GM12864 (cell line): Measurements from ENCODE around the gene SLC12A2.

ENCODE experiments used
- DNase-seq: peaks from one replicate; pipeline ENCODE4 v3.0.0-alpha.2; 2011; ENCODE audit warnings: low read depth
- H3K4me3 ChIP-seq: 2 replicates; pipeline ENCODE4 v1.5.1; 2011; ENCODE audit warnings: mild to moderate bottlenecking, low read depth, low read length, control low read depth
- TF ChIP-seq, protein P1 (sequence below): IDR thresholded peaks from 2 replicates; pipeline ENCODE4 v1.5.1; 2011; ENCODE audit warnings: low read depth, mild to moderate bottlenecking, moderate library complexity, low read length, control low read depth, inconsistent platforms; ENCODE audit errors: missing control alignments

SLC12A2 gene

DNA sequence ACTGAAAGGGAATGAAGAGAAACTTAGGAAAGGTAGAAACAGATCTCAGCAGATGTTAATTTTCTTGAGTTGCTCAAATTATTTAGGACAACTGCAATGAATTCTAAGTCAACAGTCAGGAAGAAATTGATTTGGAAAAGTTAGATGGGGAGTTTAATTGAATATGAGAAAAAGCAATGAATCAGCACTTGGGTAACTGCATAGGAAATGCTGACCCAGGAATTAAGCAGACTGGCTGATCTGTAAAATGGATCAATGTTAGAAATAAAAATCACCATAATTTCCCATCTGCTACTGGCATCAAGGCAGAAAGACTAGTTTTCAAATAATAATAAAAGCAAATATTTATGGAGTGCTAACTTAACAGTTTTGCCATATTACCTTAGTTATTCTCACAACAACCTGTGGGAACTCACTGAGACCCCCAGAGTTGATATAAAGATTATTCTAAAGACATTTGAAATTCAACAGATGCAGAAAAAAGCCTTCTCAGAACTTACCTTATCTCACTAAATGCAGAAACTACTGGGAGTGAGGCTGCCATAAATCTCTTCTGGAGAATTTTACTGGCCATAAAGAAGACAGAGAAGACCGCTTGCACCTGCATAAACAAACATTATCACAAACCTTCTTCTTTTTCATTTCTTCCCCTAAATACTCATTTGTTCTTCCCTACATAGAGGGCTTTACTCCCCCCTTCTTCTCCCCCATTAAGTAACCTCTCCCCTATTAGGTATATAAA is 22.8 kb upstream of the SLC12A2 start:
- TF ChIP-seq, protein P1, sequence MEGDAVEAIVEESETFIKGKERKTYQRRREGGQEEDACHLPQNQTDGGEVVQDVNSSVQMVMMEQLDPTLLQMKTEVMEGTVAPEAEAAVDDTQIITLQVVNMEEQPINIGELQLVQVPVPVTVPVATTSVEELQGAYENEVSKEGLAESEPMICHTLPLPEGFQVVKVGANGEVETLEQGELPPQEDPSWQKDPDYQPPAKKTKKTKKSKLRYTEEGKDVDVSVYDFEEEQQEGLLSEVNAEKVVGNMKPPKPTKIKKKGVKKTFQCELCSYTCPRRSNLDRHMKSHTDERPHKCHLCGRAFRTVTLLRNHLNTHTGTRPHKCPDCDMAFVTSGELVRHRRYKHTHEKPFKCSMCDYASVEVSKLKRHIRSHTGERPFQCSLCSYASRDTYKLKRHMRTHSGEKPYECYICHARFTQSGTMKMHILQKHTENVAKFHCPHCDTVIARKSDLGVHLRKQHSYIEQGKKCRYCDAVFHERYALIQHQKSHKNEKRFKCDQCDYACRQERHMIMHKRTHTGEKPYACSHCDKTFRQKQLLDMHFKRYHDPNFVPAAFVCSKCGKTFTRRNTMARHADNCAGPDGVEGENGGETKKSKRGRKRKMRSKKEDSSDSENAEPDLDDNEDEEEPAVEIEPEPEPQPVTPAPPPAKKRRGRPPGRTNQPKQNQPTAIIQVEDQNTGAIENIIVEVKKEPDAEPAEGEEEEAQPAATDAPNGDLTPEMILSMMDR = no peak
- DNase-seq = no peak
- H3K4me3 ChIP-seq = no peak overlapping the region

DNA sequence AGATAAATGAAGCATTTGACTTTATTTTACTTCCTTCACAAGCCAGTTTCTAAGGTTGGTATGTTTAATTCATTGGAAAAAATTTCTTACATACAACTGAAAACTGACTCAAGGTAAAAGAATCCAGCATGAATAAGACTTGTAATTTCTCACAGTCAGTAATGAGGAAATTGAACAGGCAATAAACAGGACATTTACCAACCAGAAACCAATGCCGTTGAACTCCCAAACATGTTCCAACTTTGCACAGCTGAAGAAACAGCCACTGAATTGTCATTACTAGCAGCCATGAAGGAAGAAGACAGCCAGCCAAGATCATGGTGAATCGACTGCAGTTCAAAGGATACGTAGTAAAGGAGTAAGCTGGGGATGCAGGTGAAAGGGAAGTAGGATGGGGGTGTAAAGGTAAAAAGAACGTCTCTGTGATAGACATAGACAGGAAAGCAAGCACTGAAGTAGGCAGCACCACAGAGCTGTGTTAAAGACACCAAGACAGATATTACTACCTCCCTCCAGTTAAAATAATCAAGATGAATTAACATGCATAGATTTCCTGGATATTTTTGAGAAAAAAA is 21.3 kb upstream of the SLC12A2 start:
- H3K4me3 ChIP-seq = no peak overlapping the region
- no peak for DNase-seq
- TF ChIP-seq, protein P1 = no peak

DNA sequence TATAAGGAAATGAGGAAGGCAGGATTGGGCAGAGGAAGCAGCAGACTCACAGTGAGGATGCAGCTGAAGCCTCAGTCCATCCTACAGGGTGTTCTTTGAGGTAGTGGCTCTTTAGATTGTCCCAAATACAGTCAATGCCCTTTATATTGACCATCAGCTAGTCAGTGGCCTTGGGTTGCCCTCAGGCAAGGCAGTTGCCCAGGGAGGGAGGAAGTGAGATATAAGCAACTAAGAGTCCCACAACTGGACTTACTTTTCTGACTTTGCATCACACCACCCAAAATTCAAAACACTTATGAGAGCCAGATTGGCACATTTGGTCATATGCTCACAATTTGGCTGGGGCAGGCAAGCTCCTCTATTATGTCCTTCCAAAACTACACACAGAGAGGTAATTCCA is 9.4 kb upstream of the SLC12A2 start:
- H3K4me3 ChIP-seq = no peak overlapping the region
- TF ChIP-seq, protein P1 = no peak
- no peak for DNase-seq

GRCh38 chr5:128074953-128075352 is 8.6 kb upstream of the SLC12A2 start:
- DNase-seq = no peak
- H3K4me3 ChIP-seq = no peak overlapping the region
- TF ChIP-seq, protein P1 = no peak

DNA sequence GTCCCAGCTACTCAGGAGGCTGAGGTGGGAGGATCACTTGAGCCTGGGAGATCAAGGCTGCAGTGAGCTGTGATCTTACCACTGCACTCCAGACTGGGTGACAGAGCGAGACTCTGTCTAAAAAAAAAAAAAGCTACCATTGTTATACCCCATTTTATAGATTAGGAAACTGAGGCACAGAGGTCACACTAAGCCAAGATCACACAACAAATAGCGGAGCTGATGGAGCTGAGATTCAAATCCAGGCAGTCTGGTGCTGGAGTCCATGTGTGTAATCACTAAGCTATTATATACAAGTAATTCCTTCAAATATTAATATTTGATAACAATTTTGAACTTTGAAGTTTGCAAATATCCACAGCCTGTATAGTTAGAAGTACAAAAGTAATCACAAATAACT is 6.0 kb upstream of the SLC12A2 start:
- no peak for DNase-seq
- no peak overlapping the region for H3K4me3 ChIP-seq
- TF ChIP-seq, protein P1 = no peak

GRCh38 chr5:128081111-128081851 is 2.3 kb upstream of the SLC12A2 start:
- TF ChIP-seq, protein P1 = peak; percentile 26
- H3K4me3 ChIP-seq = peak overlapping the region; percentile 82
- DNase-seq = no peak
